HG03521 (cell line): ENCODE data around the gene TSPAN18.

Source experiments
- ATAC-seq: cut with Tn5 transposase; IDR thresholded peaks from one replicate; pipeline ENCODE4 v1.9.1; 2021; ENCODE audit warnings: mild to moderate bottlenecking, moderate library complexity; ENCODE audit not compliant: unreplicated experiment

The TSPAN18 gene

GRCh38 chr11:44840085-44840478 lies 113.3 kb downstream of the TSPAN18 start:
- no peak for ATAC-seq

DNA sequence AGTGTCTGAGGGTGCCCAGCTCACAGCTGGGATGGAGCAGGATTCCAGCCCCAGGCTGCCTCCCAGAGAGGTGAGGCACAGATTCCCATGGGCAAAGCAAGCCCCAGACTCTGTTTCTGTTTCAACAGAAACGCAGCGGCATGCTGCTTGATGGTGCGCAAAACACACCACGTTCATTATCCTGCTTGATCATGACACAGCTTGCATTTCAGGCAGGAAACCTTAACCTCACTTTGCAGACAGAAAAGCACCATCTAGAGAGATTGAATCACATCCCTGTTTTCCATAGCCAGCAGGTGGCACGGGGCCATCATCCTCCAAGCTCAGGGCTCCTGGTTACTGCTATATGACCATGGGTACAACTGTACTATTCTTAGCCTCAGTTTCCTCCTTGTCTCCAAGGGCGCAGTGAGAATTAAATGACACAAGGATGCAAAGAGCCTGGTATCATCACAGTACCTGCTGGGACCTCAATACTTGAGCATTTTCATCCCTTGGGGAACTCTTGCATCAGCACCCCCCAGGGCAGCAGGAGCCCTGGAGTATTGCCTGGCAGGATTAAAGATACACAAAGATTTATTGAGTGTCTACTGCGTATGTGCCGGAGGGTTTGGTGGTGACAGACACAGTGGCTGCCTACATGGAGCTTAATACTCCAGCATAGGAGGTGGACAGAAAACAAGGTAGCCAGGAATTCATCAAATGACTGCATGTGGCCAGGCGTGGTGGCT lies 113.9 kb downstream of the TSPAN18 start:
- no peak for ATAC-seq

DNA sequence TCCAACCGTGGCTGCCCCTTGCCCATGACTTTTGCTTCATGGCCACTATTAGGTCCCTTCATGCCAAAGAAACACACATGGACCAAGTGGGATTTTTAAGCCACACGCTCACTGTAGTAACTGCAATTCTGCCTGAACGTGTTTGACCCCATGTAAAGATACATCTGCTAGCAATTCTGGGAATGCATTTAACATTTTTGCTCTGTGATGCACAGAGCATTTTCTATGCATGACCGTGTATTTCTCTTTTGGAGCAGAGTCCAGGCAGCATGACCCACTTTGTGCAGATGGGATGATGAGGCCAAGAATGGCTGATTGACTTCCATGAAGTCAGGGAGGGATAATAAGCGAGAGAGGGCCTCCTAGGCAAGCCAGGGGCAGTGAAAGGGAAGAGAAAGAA lies 115.5 kb downstream of the TSPAN18 start:
- ATAC-seq: no peak

- ATAC-seq: no peak
Observed at GRCh38 chr11:44846852-44847251, 120.1 kb downstream of the TSPAN18 start.

DNA sequence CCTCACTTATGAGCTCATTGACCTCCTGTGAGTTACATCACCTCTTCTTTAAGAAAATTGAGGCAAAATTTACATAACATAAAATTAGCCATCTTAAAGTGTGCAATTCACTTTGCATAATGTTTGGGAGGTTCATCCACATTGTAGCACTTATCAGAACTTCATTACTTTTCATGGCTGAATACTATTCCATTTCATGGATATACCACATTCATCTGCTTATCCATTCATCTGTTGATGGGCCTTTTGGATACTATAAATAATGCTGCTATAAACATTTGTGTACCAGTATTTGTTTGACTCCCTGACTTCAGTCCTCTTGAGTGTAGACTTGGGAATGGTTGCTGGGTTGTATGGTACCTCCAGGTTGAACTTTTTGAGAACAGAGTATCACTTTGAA lies 120.6 kb downstream of the TSPAN18 start:
- ATAC-seq: no peak

- no peak for ATAC-seq
Observed at GRCh38 chr11:44848203-44848962, 121.6 kb downstream of the TSPAN18 start.

GRCh38 chr11:44848963-44849350 lies 122.2 kb downstream of the TSPAN18 start:
- no peak for ATAC-seq

DNA sequence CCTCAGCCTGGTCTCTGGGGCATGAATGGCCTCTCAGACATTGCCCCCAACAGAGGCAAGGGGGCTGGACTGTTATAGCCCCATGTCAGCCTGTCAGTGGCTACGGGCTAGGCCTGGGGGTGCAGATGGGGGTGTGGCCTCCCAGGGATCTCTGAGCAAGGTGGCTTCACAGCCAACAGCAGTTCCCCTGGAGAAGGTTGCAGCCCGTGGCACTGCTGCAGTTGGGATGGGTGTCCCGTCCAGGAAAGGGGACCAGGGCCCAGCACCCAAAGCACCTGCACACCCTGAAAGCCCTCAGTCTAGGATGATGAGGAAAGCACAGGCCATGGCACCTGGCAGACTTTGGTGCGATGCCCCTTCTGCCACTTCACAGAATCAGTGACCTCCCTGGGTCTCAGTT lies 122.7 kb downstream of the TSPAN18 start:
- no peak for ATAC-seq

DNA sequence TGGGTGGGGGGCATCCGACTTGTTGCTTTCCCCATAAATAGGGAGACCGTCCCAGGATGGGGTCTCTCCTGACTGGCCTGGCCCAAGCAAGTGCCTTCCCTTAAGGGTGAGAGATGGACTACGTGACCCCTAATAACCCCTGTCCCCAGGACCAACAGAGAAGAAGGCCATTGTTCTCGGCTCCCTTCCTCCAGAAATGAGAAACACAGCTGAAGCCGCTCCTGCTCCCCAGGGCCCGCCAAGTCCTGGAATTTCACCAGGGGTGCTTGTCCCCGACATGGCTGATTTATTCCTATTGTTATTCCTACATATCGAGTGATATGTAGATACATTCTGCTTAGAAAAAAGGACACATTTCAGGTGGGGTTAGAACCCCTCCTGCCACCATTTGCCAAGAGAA lies 123.2 kb downstream of the TSPAN18 start:
- ATAC-seq: no peak

GRCh38 chr11:44851496-44851895 lies 124.7 kb downstream of the TSPAN18 start:
- ATAC-seq: no peak

DNA sequence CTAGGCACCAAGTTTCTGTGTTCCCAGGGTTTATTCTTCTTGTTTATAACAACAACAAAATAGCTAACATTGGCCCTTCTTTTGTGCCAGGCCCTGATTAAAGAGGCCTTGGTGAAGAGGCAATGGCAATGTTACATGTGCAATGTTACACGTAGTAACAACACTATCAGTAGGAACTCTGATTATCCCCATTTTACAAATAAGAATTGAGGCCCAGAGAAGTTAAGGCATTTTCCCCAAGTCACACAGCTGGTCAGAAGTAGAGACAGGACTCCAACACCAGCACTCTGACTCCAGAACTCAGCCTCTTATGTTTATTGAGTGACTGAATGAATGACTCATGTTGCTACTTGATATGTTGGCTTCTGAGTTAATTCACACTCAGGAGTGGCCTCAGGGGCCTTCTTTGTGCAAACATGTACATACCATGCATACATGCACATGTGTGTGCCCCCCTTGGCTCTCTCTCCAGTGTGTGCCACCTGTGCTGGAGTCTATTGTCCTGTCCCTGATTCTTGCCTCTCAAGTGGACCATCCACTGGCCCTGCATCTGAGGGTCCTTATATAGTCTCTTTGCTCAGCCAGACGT lies 125.5 kb downstream of the TSPAN18 start:
- ATAC-seq: no peak

DNA sequence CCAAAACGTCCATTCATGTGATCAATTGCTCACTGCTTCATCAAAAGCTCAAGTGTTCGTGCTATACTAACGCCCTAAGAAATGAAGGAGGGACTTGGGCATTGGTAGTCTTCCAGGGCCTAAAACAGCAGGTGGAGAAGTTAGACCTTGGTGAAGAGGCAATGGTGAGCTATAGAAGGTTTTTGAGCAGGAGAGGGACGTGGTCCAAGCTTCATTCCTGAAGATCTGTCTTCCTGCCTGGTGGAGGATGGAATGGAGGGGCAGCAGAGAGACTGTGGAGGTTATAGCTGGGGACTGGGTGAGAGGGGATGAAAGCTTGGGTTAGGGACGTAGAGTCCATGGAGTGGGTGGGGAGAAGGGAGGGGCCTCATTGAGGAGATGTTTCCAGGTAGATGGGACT lies 126.2 kb downstream of the TSPAN18 start:
- no peak for ATAC-seq

- ATAC-seq: no peak
Observed at GRCh38 chr11:44853666-44854065, 126.9 kb downstream of the TSPAN18 start.

GRCh38 chr11:44854086-44854485 lies 127.3 kb downstream of the TSPAN18 start:
- ATAC-seq: no peak

DNA sequence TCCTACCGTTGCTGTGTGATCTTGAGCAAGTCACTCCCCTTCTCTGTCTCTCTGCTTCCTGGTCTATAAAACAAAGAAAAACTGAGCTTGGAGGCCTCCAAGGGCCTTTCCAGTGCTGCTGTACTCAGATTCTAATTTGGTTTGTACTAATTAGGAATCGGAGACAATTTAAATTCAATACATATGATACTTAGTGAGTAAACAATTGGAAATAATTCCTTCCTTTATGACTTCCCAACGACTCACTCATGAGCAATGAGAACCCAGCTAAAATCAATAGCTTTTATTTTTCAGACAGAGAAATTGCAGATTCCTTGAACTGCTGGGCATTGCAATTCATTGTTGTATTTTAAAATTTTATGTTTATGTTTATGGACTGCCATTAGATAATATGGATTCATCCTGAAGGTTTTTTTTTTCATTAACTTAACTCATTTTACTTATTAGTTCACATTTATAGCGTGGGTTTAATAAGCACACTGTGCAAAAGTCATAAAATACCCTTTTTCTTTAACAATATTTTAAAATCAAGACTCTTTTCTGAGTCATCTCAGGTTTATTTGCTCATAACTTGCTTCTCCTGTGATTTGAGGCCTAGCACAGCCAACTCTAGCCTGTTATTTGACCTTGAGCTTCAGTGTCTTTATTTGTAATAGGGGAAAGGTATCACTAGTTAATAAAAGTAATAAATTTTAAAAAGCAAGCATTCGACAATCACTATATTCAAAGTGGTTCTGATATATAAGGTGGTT lies 128.2 kb downstream of the TSPAN18 start:
- ATAC-seq: no peak

DNA sequence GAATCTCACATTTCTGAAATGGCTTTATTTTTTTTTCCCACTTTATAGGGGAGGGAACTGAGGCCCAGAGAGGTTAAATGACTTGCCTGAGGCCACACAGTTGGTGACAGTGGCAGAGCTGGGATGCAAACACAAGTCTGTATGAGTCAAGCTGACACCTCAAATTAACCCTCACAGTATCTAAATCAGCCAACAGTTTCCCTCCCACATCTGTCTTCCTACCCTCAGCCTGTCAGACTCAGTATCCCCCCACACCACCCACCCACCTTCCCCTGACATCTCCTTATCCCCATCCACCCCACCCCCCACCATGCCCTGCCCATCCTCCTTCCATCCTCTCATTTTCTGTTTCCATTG lies 128.7 kb downstream of the TSPAN18 start:
- ATAC-seq: no peak

- no peak for ATAC-seq
Observed at GRCh38 chr11:44857490-44858090, 130.8 kb downstream of the TSPAN18 start.

GRCh38 chr11:44858796-44859527 lies 132.2 kb downstream of the TSPAN18 start:
- no peak for ATAC-seq

DNA sequence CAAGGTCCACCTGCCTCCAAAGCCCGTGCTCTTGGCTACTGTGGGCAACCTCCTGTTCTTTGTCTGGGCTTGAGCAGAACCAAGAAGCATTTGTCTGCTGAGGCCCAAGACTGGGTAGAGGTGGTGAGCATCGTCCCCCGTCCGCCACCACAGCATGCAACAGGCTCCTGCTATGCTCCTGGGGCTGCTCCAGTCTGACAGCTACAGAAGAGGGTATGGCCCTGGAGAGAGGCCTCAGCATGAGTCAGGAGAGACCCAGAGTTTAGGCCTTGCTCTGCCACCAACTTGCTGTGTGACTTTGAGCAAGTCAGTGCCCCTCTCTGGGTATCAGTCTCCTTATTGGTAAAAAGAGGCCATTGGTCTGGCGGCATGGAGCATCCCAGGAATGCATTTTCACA lies 132.8 kb downstream of the TSPAN18 start:
- no peak for ATAC-seq

DNA sequence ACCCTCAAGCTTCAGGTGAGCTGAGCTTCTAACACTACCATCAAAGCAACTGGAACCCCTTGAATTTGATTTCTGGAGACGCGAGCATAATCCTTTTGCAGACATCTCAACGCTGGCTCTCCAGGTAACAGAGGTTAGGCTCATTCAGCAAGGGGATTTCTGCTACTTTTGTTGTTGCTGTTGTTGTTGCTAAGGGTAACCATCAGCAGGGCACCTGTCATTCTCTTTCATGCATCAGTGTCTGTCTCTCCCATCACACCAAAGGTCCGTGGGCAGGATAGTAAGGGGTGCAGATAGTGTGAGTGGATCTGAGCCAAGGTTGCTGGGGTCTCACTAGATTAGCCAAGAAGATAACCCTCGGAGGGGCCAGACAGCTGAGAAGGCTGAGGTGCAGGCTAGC lies 133.6 kb downstream of the TSPAN18 start:
- no peak for ATAC-seq
